Measurements from ENCODE around the gene CPA3.

DNA sequence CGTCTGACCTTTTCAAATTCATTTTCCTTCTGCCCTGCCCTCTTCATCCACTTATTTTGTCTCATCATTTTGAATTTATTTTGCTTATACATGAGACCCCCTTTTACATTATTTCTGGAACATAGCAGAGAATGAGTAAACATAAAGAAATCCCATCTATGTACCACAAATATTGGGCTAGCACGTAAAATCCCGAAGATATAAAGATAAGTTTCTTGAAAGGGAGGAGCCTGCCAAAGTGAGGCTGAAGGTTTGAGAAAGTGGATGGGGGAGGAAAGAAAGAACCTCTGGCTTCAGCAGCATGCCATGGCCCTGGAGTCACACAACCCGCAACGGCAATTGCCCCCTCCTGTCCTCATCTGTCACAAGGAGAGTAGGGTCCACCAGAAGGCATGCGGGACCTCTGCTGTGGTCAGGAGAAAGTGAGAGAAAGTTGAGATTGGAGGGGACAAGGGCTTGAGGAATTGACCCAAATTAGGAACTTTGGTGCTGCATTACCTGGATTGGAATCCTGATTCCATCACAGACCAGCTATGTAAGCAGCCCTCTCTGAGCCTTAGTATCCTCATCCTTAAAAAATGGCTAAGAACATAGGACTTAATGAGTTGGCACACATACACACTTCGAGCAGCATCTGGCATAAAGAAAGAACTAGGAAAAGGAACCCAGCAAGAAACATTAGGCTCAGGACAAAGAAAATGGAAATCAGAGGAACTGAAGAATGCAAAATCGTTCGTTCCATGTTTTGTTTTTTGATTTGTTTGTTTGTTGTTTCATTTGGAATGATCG, 72.6 kb downstream of the CPA3 start:
- TF ChIP-seq, protein P1, sequence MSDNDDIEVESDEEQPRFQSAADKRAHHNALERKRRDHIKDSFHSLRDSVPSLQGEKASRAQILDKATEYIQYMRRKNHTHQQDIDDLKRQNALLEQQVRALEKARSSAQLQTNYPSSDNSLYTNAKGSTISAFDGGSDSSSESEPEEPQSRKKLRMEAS (IDR thresholded peaks at IDR 0.05; ENCODE audit: low read depth, low read length) = no peak
- TF ChIP-seq CREB1 (IDR thresholded peaks at IDR 0.05; ENCODE audit: low read depth) (no peak), POLR2AphosphoS5 (IDR thresholded peaks at IDR 0.05; ENCODE audit: low read length) (no peak), EP300 (IDR thresholded peaks at IDR 0.05; ENCODE audit: borderline replicate concordance in 1 of 2, control insufficient read depth in 1 of 2, low read depth in 2 of 2, low read length in 2 of 2) (no peak)
- TF ChIP-seq, protein P2, sequence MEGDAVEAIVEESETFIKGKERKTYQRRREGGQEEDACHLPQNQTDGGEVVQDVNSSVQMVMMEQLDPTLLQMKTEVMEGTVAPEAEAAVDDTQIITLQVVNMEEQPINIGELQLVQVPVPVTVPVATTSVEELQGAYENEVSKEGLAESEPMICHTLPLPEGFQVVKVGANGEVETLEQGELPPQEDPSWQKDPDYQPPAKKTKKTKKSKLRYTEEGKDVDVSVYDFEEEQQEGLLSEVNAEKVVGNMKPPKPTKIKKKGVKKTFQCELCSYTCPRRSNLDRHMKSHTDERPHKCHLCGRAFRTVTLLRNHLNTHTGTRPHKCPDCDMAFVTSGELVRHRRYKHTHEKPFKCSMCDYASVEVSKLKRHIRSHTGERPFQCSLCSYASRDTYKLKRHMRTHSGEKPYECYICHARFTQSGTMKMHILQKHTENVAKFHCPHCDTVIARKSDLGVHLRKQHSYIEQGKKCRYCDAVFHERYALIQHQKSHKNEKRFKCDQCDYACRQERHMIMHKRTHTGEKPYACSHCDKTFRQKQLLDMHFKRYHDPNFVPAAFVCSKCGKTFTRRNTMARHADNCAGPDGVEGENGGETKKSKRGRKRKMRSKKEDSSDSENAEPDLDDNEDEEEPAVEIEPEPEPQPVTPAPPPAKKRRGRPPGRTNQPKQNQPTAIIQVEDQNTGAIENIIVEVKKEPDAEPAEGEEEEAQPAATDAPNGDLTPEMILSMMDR (IDR thresholded peaks at IDR 0.05 in 2 of 3, conservative IDR thresholded peaks at IDR 0.05 in 1 of 3; ENCODE audit: control insufficient read depth in 2 of 3, extremely low read depth in 1 of 3, insufficient read depth in 1 of 3, low read depth in 3 of 3, low read length in 3 of 3) = no peak
